HG02938 (cell line): Measurements from ENCODE around the gene FAM53B.
"Not testable (repeated sequence)": the region's sequence is repeated elsewhere in the genome, so short reads cannot be mapped to it uniquely, and the experiment has no call there.

Experiments used
- ATAC-seq: cut with Tn5 transposase; IDR thresholded peaks from one replicate; pipeline ENCODE4 v1.9.1; 2021; ENCODE audit warnings: mild to moderate bottlenecking, moderate library complexity; ENCODE audit not compliant: unreplicated experiment

The FAM53B gene

GRCh38 chr10:124616836-124617130, 127.4 kb downstream of the FAM53B start:
- ATAC-seq: no peak

GRCh38 chr10:124616040-124616835, 127.9 kb downstream of the FAM53B start:
- no peak for ATAC-seq

- ATAC-seq: no peak
These were observed 128.9 kb downstream of the FAM53B start for GRCh38 chr10:124615259-124615658.

DNA sequence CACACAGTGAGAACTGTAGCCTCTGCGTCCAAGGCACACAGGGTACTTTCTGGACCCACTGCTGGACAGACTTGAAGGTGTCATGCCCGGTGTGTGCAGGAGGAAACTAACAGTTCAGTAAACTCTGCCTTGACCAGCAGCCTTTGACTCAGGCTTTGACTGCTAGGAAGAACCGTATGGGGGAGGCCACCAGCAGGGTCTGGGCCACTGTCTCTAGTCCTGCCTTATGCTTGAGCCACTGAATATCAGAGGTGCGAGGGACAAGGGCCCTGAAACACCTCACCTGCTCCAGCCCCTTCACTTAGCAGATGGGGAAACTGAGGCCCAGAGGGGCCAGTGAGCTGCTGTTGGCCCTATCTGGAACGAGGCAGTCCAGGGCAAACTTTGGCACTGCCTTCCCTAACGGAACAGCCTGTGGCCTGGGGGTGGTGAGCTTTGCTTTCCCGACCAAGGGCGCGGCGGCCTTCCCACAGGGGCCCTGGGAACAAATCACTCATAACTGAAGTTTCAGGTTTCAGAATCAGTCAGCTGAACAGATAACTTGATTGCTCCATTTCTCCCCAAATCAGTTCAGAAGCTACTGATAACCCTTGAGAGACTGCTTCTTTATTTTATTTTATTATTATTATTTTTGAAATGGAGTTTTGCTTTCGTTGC, 130.0 kb downstream of the FAM53B start:
- peak; percentile 45 for ATAC-seq

- ATAC-seq: no peak
These were observed 131.3 kb downstream of the FAM53B start for GRCh38 chr10:124612611-124613498.

GRCh38 chr10:124611738-124612137, 132.4 kb downstream of the FAM53B start:
- no peak for ATAC-seq

GRCh38 chr10:124610851-124611250, 133.3 kb downstream of the FAM53B start:
- not testable (repeated sequence) for ATAC-seq

DNA sequence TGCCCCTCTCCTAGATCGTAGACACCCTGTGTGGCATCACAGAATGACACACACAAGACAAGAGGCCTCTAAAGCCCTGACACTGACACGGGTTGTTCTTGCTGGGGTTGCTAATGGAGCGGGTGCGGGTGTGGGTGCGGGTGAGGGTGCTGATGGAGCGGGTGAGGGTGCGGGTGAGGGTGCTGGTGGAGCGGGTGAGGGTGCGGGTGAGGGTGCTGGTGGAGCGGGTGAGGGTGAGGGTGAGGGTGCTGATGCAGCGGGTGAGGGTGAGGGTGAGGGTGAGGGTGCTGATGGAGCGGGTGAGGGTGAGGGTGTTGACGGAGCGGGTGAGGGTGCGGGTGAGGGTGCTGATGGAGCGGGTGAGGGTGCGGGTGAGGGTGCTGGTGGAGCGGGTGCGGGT, 134.0 kb downstream of the FAM53B start:
- ATAC-seq: not testable (repeated sequence)

- no peak for ATAC-seq
These were observed 134.5 kb downstream of the FAM53B start for GRCh38 chr10:124609698-124610097.

- no peak for ATAC-seq
These were observed 136.0 kb downstream of the FAM53B start for GRCh38 chr10:124608093-124608721.

GRCh38 chr10:124607693-124608092, 136.5 kb downstream of the FAM53B start:
- ATAC-seq: no peak

DNA sequence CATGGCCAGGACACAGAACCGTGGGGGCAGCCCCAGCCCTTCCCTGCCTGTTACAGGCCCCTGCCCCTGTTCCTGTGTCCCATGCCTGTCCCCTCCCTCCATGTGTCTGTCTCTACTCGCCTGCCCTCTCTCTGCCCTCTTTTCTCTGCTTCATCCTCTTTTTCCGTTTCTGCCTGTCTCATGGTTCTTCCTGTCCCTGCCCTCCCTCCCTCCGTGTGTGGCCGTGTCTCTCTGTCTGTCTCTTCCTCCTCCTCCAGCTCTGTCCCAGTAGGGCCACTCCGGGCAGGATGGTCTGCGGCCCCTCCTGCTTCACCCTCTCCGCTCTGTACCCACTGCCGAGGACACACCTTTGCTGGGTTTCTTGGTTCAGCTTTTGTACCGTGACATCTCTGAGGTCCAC, 137.4 kb downstream of the FAM53B start:
- ATAC-seq: no peak

DNA sequence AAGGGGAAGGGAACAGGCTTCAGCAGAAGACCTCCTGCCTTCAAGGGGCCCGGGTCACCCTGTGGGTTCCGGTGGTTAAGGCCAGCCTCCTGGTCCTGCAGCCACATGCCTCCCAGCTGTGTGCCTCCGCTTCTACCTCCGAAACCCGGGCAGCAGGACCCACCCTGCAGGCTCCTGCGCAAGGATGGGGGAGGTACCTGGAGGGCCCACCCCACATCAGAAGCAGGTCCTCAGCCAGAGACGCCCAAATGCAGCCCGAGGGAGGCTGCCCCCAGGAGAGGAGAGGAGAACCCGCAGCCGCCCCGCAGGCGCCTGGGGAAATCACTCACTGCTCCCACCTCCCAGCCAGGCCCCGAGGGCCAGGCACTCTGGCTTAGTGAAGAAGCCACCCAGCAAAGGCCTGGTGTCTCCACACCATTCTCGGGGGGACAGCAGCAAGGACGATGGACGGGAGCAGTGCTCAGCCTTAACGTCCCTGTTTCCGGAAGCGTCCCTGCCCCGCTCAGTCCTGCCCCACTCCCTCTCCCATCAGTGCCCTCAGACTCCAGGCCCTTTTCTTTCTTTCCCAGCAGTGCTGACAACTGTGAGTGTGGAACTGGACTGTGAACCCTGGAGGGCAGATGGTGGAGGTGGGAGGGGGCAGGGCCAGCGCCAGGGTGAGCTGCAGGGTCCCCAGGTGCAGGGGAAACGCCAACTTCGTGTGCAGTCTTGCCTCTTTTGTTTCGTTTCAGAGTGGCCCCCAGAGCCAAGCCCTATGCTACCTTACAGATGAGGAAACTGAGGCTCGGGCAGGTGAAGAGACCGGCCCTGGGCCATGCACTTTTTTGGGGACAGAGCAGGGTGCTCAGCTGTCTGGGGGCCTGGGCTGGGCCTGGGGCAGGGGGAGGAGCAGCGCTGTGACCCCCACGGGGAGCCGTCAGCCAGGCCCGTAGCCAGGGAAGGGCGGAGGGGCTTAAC, 138.0 kb downstream of the FAM53B start:
- ATAC-seq: no peak

GRCh38 chr10:124605481-124605855, 138.7 kb downstream of the FAM53B start:
- no peak for ATAC-seq

- no peak for ATAC-seq
These were observed 139.2 kb downstream of the FAM53B start for GRCh38 chr10:124605001-124605370.

DNA sequence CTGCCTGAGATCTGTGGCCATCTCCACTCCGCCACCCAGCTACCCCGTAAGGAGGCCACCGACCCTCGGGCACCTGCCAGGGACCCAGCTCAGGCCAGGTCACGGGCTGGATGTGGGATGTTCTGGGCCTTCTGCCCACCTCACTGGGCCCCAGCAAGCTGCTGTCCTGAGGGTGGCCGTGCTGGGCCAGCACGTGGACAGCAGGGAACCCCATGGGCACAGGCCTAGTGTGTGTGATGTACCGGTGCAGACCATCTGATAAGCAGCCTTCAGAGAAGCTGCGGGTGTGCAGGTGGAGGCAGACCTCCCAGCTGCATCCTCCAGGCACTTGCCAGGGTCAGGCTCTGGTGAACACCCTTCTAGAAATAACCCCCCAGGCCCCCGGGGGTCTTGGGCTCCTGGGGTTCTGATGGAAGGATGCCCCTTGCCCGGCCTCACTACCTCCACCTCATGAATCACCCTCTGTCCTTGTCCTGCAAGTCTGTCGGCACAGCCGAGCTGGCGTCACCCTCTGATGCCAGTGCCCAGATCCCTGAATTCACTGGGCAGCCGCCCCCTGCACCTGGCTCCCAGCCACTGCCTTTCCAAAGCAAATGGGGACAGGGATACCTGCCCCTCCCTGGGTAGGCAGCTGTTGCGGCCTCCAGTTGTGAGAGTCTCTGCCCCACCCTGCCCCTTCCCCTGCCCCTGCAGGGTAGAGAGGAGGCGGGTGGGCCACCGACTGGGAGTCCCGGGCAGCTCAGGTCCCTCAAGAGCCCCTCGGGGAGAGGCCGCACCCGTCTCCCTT, 139.8 kb downstream of the FAM53B start:
- no peak for ATAC-seq

DNA sequence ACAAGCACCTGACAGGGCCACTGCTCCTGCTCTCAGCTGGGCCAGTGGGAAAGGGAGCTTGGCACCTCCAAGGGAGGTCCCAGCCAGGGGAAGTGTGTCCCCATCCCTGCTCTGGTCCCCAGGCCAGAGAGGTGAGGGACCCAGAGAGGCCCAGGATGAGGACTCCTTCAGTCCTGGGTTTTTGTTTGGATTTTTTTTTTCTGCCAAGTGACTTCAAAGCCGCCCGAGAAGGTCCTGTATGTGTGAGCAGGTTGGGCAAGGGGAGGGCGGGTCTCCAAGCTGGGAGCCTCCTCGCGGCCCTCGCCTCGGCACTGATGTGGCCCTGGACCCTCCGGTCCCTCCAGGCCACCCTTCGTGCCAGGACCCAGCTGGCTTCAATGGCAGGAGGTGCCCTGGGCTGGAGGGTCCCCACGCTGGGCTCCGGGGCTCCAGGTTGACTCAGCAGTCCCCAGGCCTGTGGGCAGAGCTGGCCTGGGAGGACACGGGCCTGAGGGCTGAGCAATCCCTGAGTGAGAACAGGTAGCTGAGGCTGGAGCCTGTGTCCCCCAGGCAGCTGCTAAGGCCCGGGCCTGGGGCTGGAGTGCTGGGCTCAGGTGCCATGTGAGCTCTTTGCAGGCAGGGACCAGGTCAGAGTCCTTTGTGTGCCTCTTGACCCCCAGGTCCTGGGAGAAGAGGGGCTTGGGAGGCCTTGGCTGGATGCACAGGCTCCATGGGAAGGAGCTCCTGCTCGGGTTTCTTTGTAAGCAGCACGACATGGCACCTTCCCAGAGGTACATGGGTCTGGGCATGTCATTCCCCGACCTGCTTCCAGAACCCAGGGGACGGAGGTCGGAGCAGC, 140.6 kb downstream of the FAM53B start:
- no peak for ATAC-seq

- ATAC-seq: no peak
These were observed 141.4 kb downstream of the FAM53B start for GRCh38 chr10:124602646-124603365.
